Measurements from ENCODE around the gene PRDM13. TPM values are rescaled to one million over a fixed set of nuclear protein-coding genes. Genes with fewer than 3 reads are reported as not detected.
A peak's percentile ranks its signal among the peaks of the same experiment; 100 is the strongest.

The PRDM13 gene
- total and polyA plus RNA-seq, 2 experiments from 2014 or later = 0.08 to 0.10 TPM

DNA sequence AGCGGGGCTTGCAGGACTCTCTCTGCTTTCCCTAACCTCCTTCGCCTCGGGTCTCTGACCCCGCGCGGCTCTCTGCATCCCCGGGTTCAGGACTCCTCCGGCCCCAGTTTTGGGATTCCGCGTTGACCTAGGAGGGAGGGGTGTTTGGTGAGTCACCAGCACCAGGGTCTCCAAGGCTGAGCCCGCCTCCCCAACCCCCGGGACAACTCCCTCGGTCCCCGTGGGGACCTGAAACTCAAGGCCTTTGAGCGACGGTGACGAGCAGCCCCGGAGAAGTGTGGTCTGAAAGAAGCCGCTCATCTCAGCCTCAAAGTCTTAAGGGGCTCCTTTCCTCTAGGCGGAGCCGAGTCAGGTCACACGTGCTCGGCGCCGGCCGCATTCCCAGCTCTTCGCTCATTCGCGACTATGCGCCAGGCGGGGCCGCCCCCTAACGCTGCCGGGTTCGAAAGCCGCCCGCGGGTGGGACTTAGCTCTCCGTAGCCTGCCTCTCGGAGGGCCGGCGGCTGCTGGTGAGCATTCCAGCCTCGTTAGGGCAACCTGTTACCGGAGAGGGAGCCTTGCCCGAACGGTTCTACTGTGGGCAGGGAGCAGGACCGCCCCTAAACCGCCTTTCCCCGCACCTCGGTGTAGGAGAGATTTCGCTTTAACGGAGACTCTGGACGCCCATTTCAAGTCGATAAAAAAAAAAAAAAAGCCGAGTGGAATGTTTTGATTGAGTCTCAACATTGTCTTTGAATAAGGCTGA is 3.0 kb upstream of the PRDM13 start:
- Histone ChIP-seq H2AFZ (peak overlapping the region; percentile 92), H3K4me3 (peak overlapping the region; percentile 54), H3K4me2 (peak overlapping the region; percentile 83), H3K79me2 (replicated peaks; ENCODE audit: insufficient read depth) (no peaks in the 10 kb centered on the region), H3K36me3 (ENCODE audit: insufficient read depth) (no peaks in the 10 kb centered on the region), H3K9me2 (ENCODE audit: insufficient read depth) (no peaks in the 10 kb centered on the region), H3K27ac (ENCODE audit: low read depth) (no peak overlapping the region), H3F3A (replicated peaks; ENCODE audit: low read depth) (peaks cover 40% of the 10 kb centered on the region), H4K20me1 (replicated peaks; ENCODE audit: insufficient read depth) (peaks cover 51% of the 10 kb centered on the region), H3K27me3 (ENCODE audit: insufficient read depth) (peaks cover 100% of the 10 kb centered on the region), H3K4me1 (ENCODE audit: insufficient read depth) (peaks cover 46% of the 10 kb centered on the region)
- peak; percentile 86 for TF ChIP-seq EZH2 (IDR thresholded peaks at IDR 0.05; ENCODE audit: low read depth, unreplicated experiment)
- TF ChIP-seq, protein P1, sequence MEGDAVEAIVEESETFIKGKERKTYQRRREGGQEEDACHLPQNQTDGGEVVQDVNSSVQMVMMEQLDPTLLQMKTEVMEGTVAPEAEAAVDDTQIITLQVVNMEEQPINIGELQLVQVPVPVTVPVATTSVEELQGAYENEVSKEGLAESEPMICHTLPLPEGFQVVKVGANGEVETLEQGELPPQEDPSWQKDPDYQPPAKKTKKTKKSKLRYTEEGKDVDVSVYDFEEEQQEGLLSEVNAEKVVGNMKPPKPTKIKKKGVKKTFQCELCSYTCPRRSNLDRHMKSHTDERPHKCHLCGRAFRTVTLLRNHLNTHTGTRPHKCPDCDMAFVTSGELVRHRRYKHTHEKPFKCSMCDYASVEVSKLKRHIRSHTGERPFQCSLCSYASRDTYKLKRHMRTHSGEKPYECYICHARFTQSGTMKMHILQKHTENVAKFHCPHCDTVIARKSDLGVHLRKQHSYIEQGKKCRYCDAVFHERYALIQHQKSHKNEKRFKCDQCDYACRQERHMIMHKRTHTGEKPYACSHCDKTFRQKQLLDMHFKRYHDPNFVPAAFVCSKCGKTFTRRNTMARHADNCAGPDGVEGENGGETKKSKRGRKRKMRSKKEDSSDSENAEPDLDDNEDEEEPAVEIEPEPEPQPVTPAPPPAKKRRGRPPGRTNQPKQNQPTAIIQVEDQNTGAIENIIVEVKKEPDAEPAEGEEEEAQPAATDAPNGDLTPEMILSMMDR (conservative IDR thresholded peaks at IDR 0.05; ENCODE audit: low read depth in 2 of 2) = no peak
- DNase-seq (ENCODE audit: low spot score) (peak; percentile 89), ATAC-seq (peak; percentile 62)
- Mint-ChIP-seq H3K27me3 (ENCODE audit: insufficient read depth, low read depth, poor library complexity) (peaks cover 98% of the 10 kb centered on the region), H3K4me3 (peak overlapping the region; percentile 66), H3K4me1 (peaks cover 37% of the 10 kb centered on the region), H3K27ac (no peak overlapping the region), H3K36me3 (ENCODE audit: low read depth) (no peaks in the 10 kb centered on the region), H3K9me3 (peaks cover 3% of the 10 kb centered on the region; the same call in 1 of the 3 replicates)

DNA sequence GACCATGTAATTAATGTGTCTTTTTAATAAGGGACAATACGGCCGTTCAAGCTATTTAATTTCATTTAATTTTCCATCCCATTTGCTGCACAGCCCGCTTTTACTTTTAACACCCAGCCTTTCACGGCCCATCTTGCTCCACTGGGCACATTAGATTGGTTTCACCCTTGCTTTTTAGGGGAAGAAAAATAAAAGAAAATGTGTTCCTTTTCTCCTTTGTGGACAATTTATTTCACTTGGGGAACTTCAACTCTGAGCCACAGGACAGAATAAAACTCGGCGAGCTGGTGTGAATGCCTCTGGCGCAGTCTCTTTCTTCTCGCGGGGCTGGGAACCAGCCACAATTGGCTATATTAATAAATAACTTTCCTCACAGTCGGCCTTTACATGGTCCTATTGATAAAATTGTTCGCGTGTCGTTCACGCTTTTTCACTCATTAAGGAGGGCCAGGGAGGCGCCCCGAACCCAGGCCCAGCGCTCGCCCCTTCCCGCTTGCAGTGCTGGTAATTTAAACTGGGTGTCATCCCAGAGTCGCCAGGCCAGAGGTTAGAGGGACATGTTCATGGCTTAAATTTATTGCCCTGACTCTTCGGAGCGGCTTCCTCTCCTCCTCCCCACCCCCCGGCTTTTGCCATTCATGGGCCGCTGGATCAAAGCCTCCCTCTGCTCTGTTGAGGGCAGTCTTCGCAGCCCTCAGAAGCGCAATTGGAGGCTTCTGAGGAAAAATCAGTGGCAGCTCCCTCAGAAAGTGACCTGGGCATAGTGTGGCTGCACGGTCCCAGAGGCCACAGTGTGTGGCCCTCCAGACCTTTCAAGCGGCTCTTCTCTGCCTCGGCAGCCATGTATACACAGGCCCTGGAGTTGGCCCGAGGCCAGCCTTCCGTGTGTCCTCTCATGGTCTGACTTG is 2.2 kb upstream of the PRDM13 start:
- Histone ChIP-seq H3K79me2 (replicated peaks; ENCODE audit: insufficient read depth) (no peaks in the 10 kb centered on the region), H3K4me3 (peak overlapping the region; percentile 54), H3K27me3 (ENCODE audit: insufficient read depth) (peaks cover 100% of the 10 kb centered on the region), H3K27ac (ENCODE audit: low read depth) (no peak overlapping the region), H2AFZ (no peak overlapping the region), H3F3A (replicated peaks; ENCODE audit: low read depth) (peaks cover 46% of the 10 kb centered on the region), H3K4me1 (ENCODE audit: insufficient read depth) (peaks cover 55% of the 10 kb centered on the region), H3K9me2 (ENCODE audit: insufficient read depth) (no peaks in the 10 kb centered on the region), H3K36me3 (ENCODE audit: insufficient read depth) (no peaks in the 10 kb centered on the region), H4K20me1 (replicated peaks; ENCODE audit: insufficient read depth) (peaks cover 54% of the 10 kb centered on the region), H3K4me2 (peak overlapping the region; percentile 83)
- Mint-ChIP-seq H3K9me3 (peaks cover 3% of the 10 kb centered on the region; the same call in 1 of the 3 replicates), H3K36me3 (ENCODE audit: low read depth) (no peaks in the 10 kb centered on the region), H3K27ac (no peak overlapping the region), H3K4me3 (peak overlapping the region; percentile 66; the same call in 2 of the 3 replicates), H3K27me3 (ENCODE audit: insufficient read depth, low read depth, poor library complexity) (peaks cover 98% of the 10 kb centered on the region), H3K4me1 (peaks cover 44% of the 10 kb centered on the region)
- TF ChIP-seq POLR2AphosphoS5 (IDR thresholded peaks at IDR 0.05; ENCODE audit: low read depth) (no peak), EZH2 (IDR thresholded peaks at IDR 0.05; ENCODE audit: low read depth, unreplicated experiment) (peak; percentile 94)
- ATAC-seq = peak; percentile 5
- peak; percentile 61 for DNase-seq (ENCODE audit: low spot score)
